Body of pancreas (tissue), 4 donors: ENCODE data around the gene TTC7B.

Source experiments
- CTCF ChIP-seq, 7 experiments: fragments of 450-650 bp in 4 of 7; fragments of 200-600 bp in 3 of 7; sonication (generic) in 3 of 7; IDR thresholded peaks; one replicate each; pipeline ENCODE4 v1.5.1; 2016 to 2019; ENCODE audit warnings: antibody characterized with exemption in 7 of 7
- POLR2A ChIP-seq, 3 donors: fragments of 450-650 bp; IDR thresholded peaks; one replicate each; pipeline ENCODE4 v1.6.1; 2016; ENCODE audit warnings: antibody characterized with exemption in 3 of 3, mild to moderate bottlenecking in 2 of 3

- no peak for TF ChIP-seq POLR2A (IDR thresholded peaks at IDR 0.05)
- no peak for TF ChIP-seq CTCF (IDR thresholded peaks at IDR 0.05)
These were observed 326.9 kb downstream of the TTC7B start for GRCh38 chr14:90489306-90489705.
